GM19324 (cell line): Measurements from ENCODE around the gene ADAM10.

ENCODE experiments used
- ATAC-seq: cut with Tn5 transposase; IDR thresholded peaks from one replicate; pipeline ENCODE4 v1.9.1; 2021; ENCODE audit warnings: mild to moderate bottlenecking, moderate library complexity; ENCODE audit not compliant: unreplicated experiment, low FRiP score

Gene ADAM10

DNA sequence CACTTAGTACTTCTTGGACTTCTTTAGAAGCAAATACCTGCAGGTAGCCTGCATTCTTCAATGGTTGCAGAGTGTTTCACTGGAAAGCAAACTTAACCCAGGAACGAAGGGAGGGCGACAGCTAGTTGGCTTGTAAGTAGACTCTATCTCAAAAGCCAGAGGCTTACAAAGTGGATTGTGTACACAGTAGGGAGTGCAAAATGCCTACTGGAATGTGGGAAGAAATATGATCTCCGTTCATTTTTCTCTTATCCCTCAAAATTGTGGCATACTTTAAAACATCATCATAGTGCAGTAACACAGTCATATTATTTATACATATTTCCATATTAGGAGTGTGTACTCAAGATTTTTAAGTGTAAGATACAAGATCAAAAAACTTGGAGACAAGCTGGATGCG, 162.0 kb downstream of the ADAM10 start:
- ATAC-seq: no peak

DNA sequence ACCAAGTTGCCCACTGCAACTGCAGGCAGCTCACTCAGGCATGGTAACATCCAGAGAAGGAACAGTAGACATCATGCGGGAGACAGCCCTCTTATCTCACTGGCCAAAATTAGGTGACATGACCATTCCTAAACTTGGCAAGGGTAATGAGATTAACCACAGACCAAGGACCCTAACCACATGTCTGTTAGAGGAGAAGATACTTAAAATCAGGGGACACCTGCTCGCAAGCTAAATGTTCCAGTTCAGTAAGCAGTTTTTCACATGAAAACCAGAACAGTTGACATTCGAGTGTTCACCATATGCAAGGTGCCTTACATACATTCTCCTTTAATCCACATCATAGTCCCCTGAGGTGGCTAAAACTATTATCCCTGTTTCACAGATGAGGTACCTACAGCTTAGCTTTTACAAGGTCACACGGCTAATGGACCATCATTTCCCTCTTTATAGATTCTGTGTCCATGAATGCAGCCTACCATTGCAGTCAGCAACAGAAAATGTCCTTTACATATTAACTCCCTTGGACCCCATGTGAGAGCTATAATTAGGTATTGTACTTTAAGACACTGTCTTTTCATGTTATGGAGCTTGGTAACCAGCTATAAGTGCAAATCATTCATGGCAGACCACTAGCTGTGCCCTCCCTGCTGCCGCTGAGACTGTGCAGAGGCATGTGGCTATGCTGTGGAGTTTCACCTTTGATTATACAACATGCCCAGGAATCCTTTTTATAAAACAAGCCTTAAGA, 163.6 kb downstream of the ADAM10 start:
- ATAC-seq: no peak

DNA sequence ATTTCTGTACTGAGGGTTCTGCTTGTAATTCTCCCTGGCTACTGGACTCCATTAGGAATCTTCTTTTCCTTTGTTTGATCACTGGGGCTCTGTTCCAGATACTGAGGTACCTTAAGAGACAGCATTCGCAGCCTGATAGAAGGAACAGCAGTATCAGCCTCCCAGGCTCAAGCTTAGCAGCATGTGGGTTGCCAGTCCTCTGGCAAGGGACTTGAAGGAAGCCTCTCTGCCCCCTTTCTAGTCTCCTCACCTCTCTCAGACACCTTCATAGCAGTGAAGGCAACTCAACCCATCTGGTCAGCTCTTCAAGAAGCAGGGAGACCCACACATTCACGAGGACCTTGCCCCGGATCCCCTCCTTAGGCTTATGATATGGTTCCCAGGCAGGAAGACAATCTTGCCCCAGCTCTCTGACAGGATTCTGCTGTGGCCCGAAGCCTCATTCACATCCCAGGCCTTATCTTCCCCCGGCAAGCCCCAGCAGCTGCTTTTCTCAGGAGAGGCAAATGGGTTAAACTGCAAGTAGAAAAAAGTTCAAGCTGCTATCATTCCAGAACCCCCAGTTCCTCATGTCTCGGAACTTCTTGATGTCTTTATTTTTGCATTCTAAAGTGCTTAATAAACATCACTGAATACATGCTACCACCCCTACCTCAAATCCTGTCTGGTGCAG, 164.6 kb downstream of the ADAM10 start:
- ATAC-seq: no peak

DNA sequence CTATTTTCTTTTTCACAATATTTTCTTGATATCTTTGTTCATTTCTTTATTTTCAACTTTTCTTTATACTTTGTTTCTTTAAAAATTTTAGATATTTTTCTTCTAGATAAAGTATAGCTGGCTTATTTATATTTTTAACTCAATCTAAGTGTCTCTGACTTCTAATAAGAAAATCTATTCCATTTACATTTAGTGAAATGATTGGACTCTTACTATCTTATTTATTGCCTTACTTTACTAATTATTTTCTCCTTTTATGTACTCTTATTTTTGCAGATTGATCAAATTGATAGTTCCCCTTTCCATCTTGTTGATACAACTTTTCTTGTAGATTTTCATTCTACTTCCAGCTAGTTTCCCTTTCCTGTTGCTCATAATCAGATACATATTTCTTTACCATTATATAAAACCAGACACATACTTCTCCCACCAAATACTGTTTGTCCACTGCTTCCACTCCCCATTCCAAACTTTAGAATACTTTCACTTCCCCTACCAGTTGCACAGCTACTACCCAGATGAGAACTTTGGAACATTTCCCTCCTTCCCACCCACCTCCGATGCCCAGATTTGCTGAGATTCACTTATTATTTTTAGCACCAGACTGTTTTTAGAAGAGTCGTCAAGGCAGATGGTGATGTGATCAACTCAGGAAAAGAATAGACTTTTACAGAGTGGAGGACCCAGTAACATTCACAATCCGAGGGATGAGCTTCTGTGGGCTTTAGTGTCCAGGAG, 166.2 kb downstream of the ADAM10 start:
- no peak for ATAC-seq

DNA sequence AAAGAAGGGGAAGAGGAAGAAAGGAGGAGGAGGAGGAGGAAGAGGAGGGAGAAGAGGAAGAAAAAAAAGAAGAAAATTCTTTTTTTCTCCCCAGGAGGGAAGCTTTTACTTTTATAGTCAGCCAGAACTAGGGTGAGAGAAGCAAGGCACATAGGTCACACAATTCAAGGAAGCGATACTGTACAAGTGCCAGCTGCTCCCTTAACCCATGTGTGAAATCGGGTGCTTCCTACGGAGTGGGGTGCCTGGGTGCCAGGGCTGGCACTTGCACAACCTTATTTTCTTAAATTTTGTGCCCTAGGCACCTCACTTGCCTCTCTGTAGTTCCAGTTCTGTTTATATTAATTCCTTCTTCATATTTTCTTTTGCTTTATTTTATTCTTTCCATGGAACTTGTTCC, 167.3 kb downstream of the ADAM10 start:
- ATAC-seq: no peak

DNA sequence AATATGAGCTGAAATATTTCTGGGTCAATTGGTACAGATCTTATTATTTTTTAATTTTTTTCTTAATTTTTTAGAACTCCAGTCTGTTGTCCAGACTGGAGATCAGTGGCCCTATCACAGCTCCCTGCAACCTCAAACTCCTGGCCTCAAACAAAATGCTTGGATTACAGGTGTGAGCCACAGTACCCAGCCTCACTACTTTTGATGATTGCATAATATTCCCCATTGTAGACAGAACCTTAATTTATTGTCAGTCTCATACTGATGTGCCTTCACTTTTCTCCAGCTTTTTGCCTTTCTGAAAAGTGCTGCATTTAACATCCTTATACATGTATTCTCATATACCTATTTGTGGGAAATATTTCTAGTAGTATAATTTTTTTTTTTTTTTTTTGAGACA, 172.8 kb downstream of the ADAM10 start:
- ATAC-seq: no peak

DNA sequence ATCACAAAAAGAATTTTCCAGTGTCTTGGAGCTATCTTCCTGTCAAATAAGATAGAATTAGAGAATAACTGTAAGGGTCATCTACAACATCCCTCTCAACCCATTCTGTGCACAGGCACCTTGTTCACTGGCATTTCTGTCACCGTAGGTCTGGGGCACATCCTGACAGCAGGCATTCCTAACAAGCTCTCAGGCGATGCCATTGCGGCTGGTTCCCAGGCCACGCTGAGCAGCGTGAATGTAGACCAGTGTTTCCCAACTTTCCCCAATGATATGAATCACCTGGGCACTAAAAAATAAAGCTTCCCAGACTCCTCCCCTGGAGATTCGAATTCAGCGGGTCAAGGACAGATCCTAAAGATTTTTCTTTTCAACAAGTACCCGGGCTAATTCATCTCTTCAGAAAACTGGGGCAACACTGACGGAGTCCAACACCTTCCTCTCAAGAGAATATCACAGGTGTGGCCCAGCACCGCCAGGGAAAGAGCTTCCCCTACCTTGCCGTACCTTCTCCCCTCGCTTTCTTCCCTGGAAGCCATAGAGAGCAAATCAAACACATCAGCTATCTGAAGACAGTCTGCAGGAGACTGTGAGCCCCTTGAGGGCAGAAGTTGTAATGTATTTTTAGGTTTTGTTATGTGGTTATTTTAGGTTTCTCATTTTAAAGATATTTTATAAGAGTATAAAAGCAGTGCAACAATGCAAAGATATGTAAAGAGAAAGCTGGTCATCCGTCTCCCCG, 174.3 kb downstream of the ADAM10 start:
- ATAC-seq: no peak

DNA sequence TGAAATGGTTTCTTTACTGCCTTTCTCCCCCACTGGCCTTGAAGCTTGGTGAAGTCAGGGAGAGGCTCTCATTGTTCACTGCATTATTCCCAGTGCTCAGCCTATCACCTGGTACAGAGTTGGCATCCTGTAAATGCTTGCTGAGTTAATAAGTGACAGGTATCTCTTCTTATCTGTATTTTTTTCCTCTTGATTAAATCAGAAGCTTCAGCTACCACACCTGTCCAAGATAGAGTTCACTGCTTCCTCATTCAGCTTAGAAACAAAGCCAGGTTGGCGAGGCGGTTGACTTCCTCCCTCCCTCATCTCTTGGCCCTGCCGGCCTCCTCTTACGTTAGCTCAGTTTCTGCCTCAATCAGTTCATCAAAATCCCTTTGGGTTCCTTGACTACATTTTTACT, 174.9 kb downstream of the ADAM10 start:
- no peak for ATAC-seq

DNA sequence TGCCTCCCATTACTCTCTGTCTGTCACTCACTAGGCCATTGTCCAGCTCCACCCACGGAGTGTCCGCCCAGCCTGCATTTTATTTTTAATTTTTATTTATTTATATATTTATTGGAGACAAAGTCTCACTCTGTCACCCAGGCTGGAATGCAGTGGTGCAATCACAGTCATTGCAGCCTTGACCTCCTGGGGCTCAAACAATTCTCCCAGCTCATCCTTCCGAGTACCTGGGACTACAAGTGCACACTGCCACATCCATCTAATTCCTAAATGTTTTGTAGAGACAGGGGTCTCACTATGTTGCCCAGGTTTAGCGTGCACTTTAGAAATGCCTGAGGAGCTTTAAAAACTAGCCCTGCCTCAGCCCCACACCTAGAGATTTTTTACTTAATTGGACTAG, 176.2 kb downstream of the ADAM10 start:
- ATAC-seq: no peak

DNA sequence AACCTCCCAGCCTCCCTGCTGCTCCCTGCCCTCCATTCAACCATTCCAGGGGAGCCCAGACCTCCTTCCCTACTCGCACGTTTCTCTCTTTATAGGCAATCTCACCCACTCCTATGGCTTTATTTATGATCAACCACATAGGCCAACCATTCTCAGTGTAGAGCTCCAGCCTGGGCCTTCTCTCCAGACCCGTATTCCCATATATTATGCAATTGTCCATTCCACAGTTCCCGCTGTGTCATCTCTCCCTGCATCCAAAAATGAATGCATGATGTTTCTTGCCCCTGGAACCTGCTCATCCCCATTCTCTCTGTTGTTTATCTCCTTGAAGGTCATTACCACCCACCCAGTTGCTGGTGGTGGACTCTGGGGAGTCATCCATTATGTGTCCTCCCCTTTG, 177.0 kb downstream of the ADAM10 start:
- no peak for ATAC-seq

DNA sequence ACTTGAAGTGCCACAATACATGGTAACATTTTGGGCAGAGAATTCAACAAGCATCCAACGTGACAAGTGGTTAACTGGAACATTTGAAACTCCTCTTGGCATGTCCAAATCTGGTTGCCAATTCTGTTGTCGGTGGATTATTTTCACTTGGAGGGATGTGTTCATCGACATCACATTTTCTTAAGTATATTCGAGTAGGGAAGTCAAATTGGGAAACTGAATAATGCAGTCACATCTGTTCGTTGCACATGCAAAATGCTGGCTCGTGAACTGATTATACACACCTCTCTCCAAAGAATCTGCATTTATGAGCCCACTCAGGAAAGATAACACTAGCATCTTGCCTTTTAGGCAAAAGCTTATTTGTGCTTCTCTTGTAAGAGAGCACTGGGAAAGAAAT, 178.0 kb downstream of the ADAM10 start:
- ATAC-seq: no peak

DNA sequence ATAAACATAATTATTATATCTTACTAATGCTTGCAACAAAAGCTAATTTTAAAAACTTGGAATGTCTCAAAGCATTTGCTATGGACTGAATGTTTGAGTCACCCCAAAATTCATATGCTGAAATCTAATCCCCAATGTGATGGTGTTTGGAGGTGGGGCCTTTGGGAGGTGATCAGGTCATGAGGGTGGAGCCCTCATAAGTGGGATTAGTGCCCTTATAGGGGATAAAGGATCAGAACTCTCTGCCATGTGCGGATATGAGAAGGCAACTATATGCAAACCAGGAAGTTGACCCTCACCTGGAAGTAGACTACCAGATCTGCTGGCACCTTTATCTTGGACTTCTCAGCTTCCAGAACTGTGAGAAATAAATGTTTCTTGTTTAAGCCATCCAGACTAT, 180.1 kb downstream of the ADAM10 start:
- no peak for ATAC-seq

DNA sequence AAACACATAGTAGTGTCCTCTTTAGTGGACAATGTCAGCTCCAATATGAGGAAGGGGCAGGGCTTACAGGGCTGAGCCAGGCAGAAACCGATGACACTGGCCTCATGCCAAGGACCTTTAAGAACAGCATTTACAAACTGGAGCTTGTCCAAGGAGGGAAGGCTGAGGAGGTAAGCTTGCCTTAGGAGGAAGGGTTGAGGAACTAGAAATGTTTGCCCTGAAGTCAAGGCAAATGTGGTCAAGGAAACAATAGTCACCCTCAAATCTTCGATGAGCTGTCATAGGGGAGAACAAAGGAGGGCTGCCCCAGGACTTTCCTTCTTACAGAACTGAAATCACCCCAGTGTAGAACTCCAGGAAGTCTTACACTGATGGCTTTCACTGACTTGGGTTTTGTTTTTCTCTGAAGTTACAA, 181.3 kb downstream of the ADAM10 start:
- no peak for ATAC-seq

DNA sequence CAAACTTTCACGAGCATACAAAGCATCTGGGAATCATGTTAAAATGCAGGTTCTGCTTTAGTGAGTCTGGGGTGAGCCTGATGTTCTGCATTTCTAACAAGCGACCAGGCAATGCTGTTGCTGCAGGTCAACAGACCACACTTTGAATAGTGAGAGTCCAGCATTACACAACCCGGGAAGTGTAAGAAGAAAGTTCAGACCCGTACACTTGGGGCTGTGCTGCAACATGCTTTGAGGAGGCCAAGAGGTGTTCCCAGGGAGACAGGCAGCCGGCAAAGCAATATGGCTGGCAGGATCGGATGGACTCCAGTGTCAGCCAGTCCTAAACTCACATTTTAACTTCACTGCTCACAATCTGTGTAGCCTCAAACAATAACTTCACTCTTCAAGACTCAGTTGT, 183.5 kb downstream of the ADAM10 start:
- no peak for ATAC-seq

DNA sequence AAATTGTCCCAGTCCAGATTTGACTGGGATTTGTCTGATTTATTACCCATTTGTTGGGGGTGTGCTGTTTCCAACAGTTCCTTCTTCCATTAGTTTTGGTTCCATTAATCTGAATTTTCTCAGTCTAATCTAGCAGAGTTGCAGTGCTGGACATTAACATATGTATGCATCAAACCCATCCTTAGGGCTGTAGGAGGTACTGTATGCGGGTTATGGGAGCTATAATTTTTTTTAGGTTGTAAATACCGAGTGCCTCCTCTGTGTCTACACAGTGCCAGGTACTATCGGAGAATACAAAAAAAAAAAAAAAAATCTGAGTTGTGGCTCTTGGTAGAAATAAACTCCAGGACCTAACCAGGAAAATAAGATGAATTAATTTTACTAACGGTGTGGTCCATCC, 183.9 kb downstream of the ADAM10 start:
- ATAC-seq: no peak

DNA sequence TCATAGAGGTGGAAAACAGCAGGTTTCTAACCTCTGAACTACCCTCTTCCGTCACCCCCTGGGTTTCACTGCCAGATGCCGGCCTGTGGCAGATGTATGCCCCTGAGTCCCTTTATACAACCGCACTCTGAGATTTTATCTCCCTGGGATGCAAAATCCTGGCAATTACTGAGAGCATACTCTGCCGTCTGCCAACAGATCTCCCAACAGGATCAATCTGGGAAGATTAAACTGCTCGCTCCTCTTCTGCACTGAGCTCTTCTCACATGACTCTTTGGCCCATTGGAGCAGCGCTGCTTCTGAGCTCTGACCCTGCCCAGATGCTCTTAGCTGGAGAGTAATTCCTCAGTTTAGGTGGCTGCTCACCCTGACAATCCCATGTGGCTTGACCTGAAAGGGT, 184.5 kb downstream of the ADAM10 start:
- ATAC-seq: no peak

DNA sequence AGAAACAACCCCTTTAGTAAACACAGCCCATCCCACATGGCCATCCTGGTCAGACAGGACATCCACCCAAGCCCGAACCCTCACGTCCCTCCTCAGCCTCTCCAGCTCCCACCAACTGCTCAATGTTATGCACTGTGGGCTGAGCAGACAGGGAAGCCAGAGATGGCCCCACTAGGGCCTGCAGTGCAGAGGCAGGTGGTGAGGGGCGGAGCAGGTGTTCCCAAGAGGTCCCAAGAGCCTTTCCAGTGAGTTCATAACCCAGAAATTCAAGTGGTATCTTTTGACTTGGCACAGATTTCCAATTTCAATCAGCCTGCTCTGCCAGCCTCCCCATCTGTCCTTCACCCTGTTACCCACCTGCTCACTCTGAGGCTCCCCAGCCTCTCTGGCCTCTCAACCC, 187.4 kb downstream of the ADAM10 start:
- no peak for ATAC-seq

DNA sequence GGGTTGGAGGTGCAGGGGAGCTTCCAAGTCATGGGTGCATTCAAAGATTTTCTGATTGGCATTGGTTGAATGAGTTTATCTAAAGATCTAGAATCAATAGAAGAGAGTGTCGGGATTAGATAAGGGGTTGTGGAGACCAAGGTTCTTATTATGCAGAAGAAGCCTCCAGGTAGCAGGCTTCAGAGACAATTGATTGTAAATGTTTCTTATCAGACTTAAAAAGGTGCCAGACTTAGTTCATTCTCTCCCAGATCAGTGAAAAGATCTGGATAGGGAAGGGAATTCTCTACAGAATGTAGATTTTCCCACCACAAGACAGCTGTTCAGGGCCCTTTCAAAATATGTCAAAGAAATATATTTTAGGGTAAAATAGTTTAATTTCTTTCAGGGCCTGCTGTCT, 188.2 kb downstream of the ADAM10 start:
- ATAC-seq: no peak

DNA sequence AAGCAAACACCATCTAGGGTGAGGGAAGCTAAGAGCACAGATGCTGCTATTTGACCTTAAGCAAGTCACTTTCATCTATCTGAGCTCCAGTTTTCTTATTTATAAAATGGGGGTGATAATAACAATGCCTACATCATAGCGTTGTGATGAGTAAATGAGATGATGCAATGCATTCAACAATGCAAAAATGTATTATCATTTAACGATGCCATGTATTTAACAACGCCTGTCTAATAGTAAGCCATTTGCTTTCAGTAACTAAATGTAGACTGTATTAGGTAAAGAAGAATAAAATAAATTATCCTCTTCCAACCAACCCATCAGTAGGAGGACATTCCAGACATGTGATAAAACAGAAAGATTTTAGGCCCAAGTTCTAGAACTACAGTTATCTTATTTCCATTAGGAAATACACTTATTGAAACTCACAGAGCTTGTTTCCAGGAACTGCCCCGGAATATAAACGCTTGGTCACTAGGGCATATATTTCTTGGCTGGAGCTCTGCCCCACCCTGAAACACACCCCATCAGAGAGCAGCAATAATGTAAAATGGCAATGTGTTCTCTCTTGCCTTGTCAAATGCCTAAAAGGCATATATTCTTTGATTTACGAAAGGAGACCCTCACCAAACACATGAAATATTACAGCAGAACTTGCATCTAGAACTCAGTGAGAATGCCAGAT, 189.5 kb downstream of the ADAM10 start:
- no peak for ATAC-seq

DNA sequence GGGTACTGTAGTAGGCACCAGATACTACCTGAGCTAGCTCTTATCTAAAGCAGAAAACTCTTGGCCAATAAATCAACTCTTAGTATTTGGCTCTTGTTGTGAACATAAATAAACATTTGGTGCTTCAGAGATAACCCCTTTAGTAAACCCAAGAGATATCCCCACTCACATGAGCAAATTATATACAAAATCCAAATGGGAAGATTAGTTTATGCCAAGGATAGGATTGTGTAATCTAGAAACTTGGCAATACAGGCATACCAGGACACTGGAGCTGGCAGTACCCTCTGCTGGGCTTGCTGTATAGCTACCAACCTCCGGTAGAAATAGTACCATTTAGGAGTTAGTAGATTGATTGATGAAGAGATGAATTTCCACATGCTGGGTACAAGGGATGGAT, 190.7 kb downstream of the ADAM10 start:
- ATAC-seq: no peak
